ENCODE data around the gene REL.
A peak's percentile ranks its signal among the peaks of the same experiment; 100 is the strongest.
"Not testable (repeated sequence)": the region's sequence is repeated elsewhere in the genome, so short reads cannot be mapped to it uniquely, and the experiment has no call there.

Gene REL

GRCh38 chr2:60881047-60881932 is at the start of gene REL:
REL (plus strand) TSS chr2:60881574; CDS start chr2:60881841, 267 bp downstream.
- FAIRE-seq (peak; percentile 23), DNase-seq (ENCODE audit: low spot score) (peak; percentile 98)

GRCh38 chr2:60831921-60832320 is 49.5 kb upstream of the REL start:
- DNase-seq (ENCODE audit: low spot score): no peak
- FAIRE-seq: no peak

- no peak for FAIRE-seq
- DNase-seq (ENCODE audit: low spot score): no peak
Measured at GRCh38 chr2:60832621-60833020, 48.8 kb upstream of the REL start.

DNA sequence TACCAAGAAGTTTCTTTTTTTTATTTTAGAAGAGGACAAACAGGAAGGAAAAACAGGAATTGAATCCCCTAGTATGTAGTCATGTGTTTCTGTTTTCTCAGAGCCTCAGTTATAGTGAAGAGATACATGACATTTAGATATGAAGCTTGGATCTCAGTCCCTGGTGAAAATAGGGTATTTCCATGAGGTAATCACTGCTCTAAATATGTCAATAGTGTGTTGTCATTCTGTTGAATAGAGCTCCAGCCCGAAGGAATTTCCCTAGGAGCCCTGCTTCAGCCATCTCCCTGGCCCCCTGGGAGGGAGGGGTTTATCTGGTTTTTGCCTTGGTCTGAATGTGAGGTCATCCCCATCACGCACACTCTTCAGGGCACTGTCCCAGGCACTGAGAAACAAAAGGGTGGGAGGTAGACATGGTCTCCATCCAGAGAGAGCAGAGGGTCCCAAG is 47.1 kb upstream of the REL start:
- DNase-seq (ENCODE audit: low spot score): no peak
- no peak for FAIRE-seq

- no peak for DNase-seq (ENCODE audit: low spot score)
- no peak for FAIRE-seq
Measured at GRCh38 chr2:60836491-60836890, 44.9 kb upstream of the REL start.

DNA sequence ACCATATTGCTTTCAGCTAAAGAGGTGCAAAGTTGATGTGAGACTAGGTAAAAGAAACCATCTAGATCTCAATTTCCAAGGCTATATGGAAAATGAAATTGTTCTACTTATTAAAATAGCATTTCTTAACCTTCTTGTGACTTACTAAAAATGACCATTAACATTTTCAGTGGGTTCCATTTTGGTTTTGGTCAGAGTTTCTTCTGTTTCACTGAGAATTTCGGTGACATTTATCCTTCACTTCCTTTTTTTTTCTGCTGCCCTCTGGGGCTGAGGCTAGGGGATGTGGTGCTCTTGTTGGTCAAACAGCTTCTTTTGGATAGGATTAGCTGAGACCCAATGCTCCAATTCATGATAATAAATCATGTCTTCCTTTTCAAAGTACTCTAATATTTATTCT is 44.3 kb upstream of the REL start:
- no peak for FAIRE-seq
- no peak for DNase-seq (ENCODE audit: low spot score)

- no peak for DNase-seq (ENCODE audit: low spot score)
- no peak for FAIRE-seq
Measured at GRCh38 chr2:60838481-60838880, 42.9 kb upstream of the REL start.

DNA sequence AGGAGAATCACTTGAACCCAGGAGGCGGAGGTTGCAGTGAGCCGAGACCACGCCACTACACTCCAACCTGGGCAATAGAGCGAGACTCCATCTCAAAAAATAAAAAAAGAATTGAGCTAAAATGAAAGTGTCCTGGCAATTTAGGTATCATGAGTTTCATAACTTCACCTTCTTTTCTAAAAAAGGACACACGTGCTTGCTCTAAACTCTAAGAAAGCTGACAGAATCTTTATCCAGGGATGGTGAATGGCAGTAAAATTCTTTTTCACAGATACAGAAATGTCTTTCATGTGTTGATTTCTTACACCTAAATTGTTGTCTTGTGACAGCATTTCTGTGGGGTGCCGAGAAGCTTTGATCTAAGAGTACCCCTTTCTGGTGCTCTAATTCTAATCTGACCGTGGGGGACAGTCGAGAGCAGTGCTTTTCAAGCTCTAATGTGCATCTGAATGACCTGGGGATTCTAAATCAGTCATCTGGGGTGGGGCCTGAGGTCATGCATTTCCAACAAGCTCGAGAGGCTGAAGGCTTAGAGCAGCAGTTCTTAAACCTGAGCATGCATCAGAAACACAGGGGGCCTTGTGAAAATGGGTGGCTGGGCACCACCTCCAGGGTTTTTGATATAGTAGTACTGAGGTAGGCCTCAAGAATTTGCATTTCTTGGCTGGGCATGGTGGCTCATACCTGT is 42.1 kb upstream of the REL start:
- DNase-seq (ENCODE audit: low spot score) (no peak), FAIRE-seq (no peak)

DNA sequence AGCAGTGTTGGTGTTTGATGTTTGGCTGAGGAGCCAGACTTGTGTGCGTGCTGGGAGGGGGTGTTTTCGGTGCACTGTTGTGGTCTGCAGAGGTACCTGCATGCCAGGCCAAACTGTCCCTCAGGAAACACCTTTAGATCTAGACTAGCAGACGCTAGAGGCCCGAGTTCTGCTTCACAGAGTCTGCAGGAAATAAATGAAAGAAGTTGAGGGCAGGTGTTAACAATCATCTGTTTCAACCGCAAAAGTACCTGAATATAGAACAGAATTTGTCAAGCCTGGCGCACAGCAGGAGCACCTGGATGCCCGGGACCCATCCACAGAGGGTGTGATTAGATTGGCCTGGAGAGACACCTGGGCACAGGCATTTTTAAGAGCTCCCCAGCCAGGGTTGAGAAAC is 40.5 kb upstream of the REL start:
- FAIRE-seq: no peak
- DNase-seq (ENCODE audit: low spot score): no peak

DNA sequence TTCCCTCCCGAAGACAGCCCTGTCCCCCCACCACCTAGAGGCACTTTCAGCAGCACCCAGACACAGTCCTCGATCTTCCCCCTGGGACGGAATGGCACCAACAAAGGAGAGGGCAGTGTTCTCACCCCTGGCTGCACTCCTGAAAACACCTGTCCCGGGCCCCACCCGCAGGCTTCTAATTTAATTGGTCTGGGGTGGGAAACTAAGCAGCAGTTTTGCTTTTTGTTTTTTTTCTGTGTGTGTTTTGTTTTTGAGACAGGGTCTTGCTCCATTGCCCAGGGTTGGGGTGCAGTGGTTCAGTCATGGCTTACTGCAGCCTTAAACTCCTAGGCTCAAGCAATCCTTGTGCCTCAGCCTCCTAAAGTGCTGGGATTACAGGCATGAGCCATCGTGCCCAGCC is 38.4 kb upstream of the REL start:
- FAIRE-seq (no peak), DNase-seq (ENCODE audit: low spot score) (no peak)

GRCh38 chr2:60844105-60844504 is 37.3 kb upstream of the REL start:
- DNase-seq (ENCODE audit: low spot score) (no peak), FAIRE-seq (no peak)

GRCh38 chr2:60847854-60848253 is 33.5 kb upstream of the REL start:
- FAIRE-seq: no peak
- DNase-seq (ENCODE audit: low spot score): no peak

DNA sequence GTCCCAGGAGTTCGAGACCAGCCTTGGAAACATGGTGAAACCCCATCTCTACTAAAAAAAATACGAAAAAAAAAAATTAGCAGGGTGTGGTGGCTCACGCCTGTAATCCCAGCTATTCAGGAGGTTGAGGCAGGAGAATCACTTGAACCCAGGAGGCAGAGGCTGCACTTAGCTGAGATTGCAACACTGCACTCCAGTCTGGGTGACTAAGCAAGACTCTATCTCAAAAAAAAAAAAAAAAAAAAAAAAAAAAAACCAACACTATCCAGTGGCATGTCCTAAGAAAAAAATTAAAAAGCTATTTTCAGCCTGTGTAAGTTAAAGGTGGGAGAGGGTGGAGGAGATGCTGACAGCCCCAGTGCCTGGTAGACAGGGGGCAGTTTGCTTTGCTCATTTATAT is 32.2 kb upstream of the REL start:
- no peak for FAIRE-seq
- no peak for DNase-seq (ENCODE audit: low spot score)

DNA sequence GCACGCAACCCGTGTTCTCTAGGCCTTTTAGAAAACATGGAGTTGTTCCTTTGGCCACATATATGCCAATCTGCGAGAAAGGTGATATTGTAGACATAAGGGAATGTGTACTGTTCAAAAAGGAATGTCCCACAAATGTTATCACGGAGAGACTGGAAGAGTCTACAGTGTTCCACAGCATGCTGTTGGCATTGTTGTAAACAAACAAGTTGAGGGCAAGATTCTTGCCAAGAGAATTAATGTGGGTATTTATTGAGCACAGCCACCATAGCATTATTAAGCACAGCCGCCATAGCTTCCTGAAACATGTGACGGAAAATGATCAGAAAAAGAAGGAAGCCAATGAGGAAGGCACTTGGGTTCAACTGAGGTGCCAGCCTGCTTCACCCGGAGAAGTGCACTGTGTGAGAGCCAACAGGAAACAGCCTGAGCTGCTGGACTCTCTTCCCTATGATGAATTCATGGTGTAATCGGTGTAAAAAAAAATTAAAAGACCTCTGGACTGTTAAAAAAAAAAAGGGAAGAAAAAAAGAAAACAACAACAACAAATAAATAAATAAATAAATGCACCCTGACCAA is 29.0 kb upstream of the REL start:
- DNase-seq (ENCODE audit: low spot score): no peak
- FAIRE-seq: no peak

GRCh38 chr2:60853531-60853930 is 27.8 kb upstream of the REL start:
- no peak for DNase-seq (ENCODE audit: low spot score)
- no peak for FAIRE-seq

DNA sequence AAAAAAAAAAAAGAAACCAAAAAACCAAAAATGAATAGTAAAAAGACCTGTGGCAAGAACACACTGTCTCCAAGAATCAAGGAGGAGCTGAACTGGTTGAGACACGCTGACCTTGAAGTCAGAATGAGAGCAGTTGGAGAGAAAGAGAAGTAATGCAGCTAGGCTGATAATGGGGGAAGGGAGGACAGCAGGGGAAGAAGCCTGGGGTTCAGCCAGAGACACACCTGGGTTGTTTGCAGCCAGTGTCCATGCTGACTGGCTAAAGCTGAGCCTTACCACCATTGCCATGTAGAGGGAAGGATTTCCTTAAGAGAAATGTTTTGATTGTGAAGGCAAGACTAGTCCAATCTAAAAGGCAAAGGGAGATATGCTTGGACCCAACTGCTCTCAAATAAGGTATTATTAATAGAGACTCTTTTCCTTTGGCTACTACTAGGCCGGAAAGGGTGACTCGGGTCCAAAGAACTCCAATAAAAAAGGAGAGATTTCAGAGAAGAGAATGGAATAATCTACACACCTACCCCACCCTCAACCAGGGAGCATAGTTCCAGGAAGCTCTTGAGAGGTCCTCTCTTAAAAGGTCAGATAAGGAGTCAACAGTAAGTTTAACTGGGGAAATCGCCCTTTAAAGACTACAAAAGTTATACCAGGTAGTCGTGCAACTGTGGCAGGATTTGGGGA is 25.2 kb upstream of the REL start:
- DNase-seq (ENCODE audit: low spot score) (no peak), FAIRE-seq (no peak)

DNA sequence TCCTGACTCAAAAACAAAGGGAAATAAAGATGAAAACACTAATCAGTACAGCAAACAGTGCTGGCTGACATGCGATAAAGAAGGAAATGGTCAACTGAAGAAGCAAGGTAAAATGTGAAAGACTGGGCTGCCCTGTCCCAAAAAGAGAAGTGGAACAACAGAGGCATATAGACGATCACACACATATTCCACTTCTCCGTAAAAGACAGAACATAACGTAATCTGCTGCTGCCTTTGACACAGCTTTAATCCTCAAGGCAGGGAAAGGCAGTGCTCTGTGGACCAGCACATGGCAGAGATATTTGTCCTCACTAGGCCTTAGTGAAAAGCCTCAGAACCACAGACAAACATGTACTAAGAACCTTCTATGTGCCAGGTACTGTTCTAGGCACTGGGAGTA is 24.3 kb upstream of the REL start:
- no peak for FAIRE-seq
- no peak for DNase-seq (ENCODE audit: low spot score)

DNA sequence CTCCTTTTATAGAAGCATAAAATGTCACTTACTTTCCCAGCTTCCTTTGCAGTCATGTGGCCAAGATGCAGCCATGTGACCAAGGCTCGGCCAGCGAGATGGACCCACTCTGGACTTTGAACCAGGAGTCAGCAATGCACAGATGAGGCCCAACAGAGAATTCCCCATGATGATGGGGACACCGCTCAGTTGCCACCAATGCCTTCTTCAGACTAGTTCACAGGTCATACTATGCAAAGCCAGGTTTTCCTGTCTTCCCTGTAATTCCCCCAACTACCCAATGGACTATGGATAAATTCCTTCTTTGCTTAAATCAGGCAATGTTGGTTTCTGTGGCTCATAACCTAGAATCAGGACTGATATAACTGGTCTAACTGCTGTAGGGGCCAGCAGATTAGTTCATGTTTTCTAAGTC is 22.5 kb upstream of the REL start:
- no peak for DNase-seq (ENCODE audit: low spot score)

GRCh38 chr2:60861736-60862135 is 19.6 kb upstream of the REL start:
- FAIRE-seq: peak; percentile 27

More for the DNA sequence above, 22.5 kb upstream of the REL start:
- FAIRE-seq: no peak

DNA sequence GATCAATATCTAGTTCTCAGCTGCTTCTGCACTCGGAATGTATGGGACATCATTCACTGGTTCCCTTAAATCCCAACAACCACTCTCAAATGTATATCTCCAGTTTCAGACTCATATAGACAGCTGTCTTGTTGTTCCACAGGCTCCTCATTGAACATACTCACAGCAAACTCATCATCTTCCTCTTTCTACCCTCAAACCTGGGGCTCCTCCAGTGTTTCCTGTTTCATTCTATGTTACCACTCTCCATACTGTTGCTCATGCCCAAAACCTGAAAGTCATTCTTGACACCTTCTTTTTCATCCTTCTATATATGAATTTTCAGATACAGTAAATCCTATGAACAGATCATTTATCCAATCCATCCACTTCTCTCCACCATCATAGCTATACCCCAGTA is 18.7 kb upstream of the REL start:
- FAIRE-seq: no peak
- DNase-seq (ENCODE audit: low spot score): no peak

More at GRCh38 chr2:60861736-60862135, 19.6 kb upstream of the REL start:
- no peak for DNase-seq (ENCODE audit: low spot score)

- not testable (repeated sequence) for DNase-seq (ENCODE audit: low spot score)
Measured at GRCh38 chr2:60865361-60865760, 16.0 kb upstream of the REL start.

DNA sequence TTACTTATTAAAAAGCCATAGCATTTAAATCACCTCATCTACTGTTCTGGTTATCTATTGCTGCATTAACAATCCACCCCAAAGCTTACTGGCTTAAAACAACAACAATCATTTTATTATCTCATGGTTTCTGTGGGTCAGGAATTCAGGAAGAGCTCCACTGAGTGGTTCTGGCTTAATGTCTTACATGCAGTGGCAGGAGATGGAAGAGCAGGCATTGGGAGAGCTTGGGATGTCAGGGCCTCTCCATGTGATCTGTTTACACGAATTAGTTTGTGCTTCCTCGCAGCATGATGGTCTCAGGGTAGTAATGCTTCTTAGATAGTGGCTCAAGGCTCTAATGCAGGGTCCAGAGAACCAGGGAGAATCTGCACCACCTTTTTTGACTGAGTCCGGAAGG is 14.4 kb upstream of the REL start:
- peak; percentile 13 for FAIRE-seq
- DNase-seq (ENCODE audit: low spot score): no peak

More at GRCh38 chr2:60865361-60865760, 16.0 kb upstream of the REL start:
- FAIRE-seq: not testable (repeated sequence)

Data from urothelium cell line (cell line).